ELF-1 (cell line): ENCODE data around the gene CCDC85A.
"Not testable (repeated sequence)": the region's sequence is repeated elsewhere in the genome, so short reads cannot be mapped to it uniquely, and the experiment has no call there.

Experiments used
- DNase-seq: peaks from one replicate; pipeline ENCODE4 v3.0.0-alpha.2; 2016; ENCODE audit warnings: low read depth, low spot score

CCDC85A gene

DNA sequence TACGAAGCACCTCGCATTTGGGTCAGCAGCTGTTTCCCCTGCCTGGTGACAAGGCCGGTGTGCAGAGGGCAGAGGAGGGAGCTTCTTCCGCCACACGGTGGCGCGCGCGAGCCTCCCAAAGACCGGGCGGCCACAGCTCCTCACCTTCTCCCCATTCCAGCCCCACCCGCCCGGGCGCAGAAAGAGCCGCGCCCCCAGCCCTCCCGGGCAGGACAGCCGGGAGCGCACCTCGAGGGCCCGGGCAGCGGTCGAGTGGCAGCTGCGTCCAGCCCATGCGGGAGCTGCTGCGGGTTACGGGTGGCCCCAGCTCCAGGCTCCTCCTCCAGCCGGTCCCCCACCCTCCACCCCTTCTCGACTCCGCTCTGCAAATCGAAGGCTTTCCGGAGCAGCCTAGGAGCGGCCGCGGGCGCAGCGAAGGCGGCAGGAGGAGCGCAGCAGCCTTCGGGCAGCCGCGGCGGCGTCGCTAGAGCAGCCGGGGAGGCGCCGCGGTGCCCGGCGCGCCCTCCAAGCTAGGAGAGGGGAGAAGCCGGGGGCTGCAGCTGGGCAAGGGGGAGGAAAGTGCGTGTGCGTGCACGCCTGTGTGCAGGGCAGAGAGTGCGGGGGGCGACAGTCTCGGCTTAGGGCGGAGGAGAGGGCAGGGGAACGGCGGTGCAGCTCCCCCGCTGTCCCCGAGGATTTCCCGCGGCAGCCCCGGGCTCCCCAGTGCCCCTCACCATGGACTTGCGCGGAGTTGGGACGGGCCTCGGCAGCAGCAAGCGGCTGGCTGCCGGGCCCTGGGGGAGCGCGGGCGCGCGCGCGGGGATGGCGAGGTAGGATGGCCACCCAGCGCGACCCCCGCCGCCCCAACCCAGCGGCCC lies at the start of gene CCDC85A:
Gene CCDC85A (plus strand): TSS at position 348 of the 857 bp plus-strand sequence. CDS start 635 bp downstream, outside the sequence.
- peak; percentile 94 for DNase-seq

- no peak for DNase-seq
Measured at GRCh38 chr2:56134861-56135260, 48.9 kb upstream of the CCDC85A start.

DNA sequence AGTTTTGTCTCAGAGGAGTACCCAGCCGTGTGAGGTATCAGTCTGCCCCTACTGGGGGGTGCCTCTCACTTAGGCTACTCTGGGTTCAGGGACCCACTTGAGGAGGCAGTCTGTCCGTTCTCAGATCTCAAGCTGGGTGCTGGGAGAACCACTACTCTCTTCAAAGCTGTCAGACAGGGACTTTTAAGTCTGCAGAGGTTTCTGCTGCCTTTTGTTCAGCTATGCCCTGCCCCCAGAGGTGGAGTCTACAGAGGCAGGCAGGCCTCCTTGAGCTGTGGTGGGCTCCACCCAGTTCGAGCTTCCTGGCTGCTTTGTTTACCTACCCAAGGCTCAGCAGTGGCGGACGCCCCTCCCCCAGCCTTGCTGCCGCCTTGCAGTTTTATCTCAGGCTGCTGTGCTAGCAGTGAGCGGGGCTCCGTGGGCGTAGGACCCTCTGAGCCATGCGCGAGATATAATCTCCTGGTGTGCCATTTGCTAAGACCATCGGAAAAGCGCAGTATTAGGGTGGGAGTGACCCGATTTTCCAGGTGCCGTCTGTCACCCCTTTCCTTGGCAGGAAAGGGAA lies 41.2 kb upstream of the CCDC85A start:
- DNase-seq: not testable (repeated sequence)

DNA sequence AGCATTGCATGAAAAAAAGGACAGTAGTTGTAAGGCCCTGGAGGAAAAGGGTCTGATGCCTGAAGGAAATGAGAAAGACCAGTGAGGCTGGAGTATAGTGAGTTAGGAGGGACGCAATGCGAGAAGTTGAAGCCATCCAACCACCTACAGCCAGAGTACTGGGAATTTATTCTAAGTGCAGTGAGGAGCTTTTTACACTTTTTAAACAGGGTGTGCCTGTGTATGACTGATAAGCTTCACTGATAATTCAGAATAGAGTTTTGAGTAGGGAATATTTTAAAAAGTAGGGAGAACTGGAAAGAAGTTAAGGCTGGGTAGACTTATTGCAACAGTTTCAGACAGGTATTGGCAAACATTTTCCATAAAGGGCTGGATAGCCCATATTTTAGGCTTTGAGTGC lies 35.9 kb upstream of the CCDC85A start:
- DNase-seq: no peak

DNA sequence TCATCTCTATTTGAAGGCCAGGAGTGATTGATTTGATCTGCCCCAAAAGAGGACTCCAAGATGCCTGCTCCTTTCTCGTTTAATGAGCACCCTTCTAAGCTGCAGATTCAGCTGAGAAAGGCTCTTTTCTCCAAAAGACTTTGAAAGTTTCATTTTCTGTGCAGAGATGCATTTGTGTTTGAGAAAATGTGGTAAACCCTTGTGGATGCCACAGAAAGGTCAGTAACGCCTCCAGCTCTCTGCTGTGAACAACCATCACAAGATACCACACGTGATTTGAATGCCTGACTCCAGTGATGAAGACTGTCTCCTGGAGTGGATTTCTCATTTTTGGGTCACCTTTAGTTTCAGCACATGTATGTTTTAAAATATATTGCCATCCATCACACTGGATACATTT lies 35.0 kb upstream of the CCDC85A start:
- DNase-seq: no peak

DNA sequence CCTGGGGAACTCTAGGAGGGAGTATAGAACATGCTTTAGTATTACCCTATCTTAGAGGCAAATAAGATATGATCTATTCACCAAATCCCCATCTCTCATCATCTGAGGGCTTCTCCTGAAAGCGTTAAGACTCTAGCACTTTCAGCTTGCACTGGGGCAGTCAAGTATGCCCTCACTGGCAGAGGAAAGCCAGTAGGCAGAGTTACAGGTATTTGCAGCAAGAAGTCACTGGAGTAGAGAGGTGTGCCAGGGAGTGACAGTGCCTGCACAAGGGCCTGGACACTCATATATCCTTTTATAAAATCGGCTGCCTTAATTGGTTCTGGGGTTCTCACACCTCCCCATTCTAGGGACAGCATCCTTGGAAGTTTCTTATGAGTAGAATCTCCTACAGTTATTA lies 31.9 kb upstream of the CCDC85A start:
- DNase-seq: no peak

- no peak for DNase-seq
Measured at GRCh38 chr2:56155188-56155587, 28.6 kb upstream of the CCDC85A start.

DNA sequence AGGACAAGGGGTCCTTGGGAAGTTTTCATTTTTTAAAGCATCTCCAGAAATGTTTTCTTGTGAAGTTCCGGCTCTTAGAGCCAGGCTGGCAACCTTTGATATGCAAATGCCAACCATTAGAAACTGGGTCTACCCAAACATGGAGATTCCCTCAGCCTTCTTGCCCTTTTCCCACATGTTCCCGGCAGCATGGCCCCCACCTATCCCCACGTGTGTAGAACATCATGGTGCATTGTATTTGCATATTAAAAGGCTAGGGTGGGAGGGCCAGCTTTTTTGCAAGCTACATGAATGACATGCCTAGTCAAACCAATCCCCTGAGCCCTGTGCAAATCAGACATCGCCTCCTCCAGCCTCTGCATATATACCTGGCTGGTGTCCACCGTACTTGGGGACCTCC lies 23.9 kb upstream of the CCDC85A start:
- peak; percentile 3 for DNase-seq

GRCh38 chr2:56167616-56168562 lies 15.9 kb upstream of the CCDC85A start:
- DNase-seq: no peak

DNA sequence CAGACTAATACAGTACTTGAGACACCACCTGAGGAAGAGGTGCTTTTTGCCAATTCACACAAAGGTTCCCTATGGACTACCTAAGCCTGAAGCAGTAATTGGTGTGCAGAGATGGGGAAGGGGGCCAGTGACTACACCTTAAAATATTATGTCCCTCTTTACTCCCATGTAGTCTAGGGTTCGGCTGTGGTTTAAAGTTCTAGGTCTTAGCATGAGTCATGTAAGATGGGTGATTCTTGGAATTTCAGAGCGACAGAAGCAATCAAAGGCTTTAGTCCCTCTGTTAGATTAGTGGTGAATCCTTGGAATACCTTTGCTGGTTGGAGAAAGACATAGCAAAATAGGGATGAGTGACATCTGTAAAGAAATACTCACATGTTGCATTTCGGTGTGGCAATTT lies 14.3 kb upstream of the CCDC85A start:
- no peak for DNase-seq

DNA sequence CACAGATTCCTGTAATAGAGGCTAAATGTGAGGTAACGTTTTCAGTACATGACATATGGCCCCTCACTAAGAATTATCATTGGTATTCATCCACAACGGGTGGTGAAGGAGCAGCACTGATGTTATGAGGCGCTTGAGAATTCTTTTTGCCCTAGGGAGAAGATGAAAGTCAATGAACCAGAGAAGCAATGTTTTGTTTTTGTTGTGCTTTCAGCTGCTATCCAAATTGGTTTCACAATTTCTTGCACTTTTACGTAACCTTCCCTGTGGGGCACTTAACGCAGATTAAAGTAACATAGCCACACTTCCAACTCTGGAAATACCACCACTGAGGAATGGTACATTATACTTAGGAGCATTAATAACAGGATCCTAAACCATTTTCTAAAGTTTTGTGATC lies 13.3 kb upstream of the CCDC85A start:
- DNase-seq: no peak

- DNase-seq: no peak
Measured at GRCh38 chr2:56170988-56171387, 12.8 kb upstream of the CCDC85A start.

DNA sequence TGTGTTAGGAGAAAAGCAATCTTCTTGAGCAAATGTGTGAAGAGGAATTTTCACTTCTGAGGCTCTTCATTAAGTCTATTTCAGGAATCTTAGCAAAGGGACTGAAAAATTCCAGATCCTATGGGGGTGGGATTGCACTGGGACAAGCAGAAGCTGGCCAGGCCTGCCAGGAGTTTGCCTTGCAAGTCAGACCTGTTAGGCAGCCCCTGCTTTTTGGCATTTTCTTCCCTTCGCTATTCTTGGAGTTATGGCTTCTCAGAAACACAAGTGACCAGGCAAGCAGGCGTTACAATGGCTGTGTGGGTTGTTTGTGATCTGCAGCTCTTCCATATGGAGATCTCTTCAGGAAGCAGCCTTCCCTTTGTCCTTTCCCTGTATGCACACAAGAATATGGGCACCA lies 8.0 kb upstream of the CCDC85A start:
- no peak for DNase-seq

- DNase-seq: no peak
Measured at GRCh38 chr2:56177420-56178220, 6.2 kb upstream of the CCDC85A start.

GRCh38 chr2:56179931-56180330 lies 3.9 kb upstream of the CCDC85A start:
- no peak for DNase-seq

DNA sequence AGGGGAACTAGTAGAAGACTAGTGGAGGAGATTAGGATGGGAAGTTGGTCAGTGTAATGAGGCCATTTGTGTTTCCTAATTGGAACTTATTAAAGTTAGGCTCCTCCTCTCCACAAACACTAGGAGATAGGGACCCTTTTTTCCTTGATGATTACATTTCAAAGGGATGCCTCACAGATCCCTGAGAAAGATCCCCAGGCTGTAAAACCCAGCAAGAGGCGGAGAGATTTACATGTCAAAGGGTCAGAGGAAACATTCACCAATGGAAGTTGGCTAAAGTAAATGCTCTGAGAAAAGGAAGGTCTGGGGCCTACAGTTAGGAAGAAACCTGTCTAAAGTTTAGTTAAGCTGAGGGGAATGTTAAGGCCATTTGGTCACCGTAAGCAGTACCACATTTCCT lies 1.4 kb upstream of the CCDC85A start:
- DNase-seq: peak; percentile 84

- peak; percentile 59 for DNase-seq
Measured at GRCh38 chr2:56184500-56185011, 766 bp downstream of the CCDC85A start.

DNA sequence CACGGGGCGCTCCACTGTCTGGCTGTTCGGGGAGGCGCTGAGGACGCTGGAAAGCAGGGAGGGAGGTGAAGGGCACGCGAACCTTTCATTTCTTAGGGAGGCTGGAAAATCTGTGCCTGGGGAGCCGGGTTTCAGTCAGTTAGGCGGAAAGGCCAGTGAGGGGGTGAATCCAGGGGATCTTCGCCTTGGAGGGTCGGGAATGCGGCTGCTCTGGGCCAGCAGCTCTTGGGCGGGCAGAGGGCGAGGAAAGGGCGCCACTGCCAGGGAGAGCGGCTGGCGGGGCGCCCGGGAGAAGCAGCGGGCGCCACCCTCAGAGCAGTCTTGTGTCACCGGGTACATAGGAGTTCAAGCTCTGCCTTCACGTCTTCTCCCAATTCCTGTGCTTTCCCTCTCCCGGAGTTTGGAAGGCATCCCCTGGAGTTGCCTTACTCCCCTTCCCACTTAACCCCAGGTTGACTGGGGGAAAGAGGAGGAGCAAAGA lies 1.4 kb downstream of the CCDC85A start:
- no peak for DNase-seq

GRCh38 chr2:56185582-56186046 lies 1.8 kb downstream of the CCDC85A start:
- peak; percentile 34 for DNase-seq

- peak; percentile 29 for DNase-seq
Measured at GRCh38 chr2:56191617-56192016, 7.8 kb downstream of the CCDC85A start.
